Subcutaneous abdominal adipose tissue (tissue), 5 donors: ENCODE measurements around the gene INSYN2B.

ENCODE experiments used
- H3K27ac ChIP-seq: one replicate; pipeline ENCODE4 v1.7.0; 2013; ENCODE audit warnings: low read depth, mild to moderate bottlenecking, inconsistent platforms, low read length, moderate library complexity
- H3K27me3 ChIP-seq, 5 donors: one replicate each; pipeline ENCODE4 v1.7.0; 2013; ENCODE audit warnings: low read length in 5 of 5, inconsistent platforms in 1 of 5; ENCODE audit not compliant: control insufficient read depth in 5 of 5, insufficient read depth in 4 of 5
- H3K36me3 ChIP-seq, 5 donors: one replicate each; pipeline ENCODE4 v1.7.0; 2013; ENCODE audit warnings: low read length in 5 of 5; ENCODE audit not compliant: control insufficient read depth in 5 of 5, insufficient read depth in 5 of 5
- H3K4me1 ChIP-seq, 5 donors: one replicate each; pipeline ENCODE4 v1.7.0; 2013; ENCODE audit warnings: low read length in 5 of 5, mild to moderate bottlenecking in 3 of 5, moderate library complexity in 1 of 5; ENCODE audit not compliant: control insufficient read depth in 5 of 5, insufficient read depth in 5 of 5
- H3K4me3 ChIP-seq, 5 donors: one replicate each; pipeline ENCODE4 v1.7.0; 2013; ENCODE audit warnings: low read length in 5 of 5, low read depth in 1 of 5
- H3K9ac ChIP-seq, 5 donors: one replicate each; pipeline ENCODE4 v1.7.0; 2013; ENCODE audit warnings: low read length in 5 of 5, mild to moderate bottlenecking in 4 of 5, moderate library complexity in 3 of 5
- H3K9me3 ChIP-seq, 5 donors: one replicate each; pipeline ENCODE4 v1.7.0; 2013; ENCODE audit warnings: low read length in 5 of 5; ENCODE audit not compliant: control insufficient read depth in 5 of 5
- donor health status: healthy.
- donor health status: healthy.
- donor health status: healthy.
- donor health status: healthy.
- donor health status: healthy.

Gene INSYN2B

GRCh38 chr5:170000155-170000554 is 19.9 kb upstream of the INSYN2B start:
- H3K4me1 ChIP-seq = no peaks in the 10 kb centered on the region
- no peaks in the 10 kb centered on the region for H3K9me3 ChIP-seq
- peaks cover 0 to 20% (median 0%) of the 10 kb centered on the region in 5 donors for H3K36me3 ChIP-seq
- H3K4me3 ChIP-seq = no peak overlapping the region
- H3K9ac ChIP-seq = no peak overlapping the region
- H3K27ac ChIP-seq = no peak overlapping the region
- H3K27me3 ChIP-seq = no peaks in the 10 kb centered on the region

GRCh38 chr5:169999621-170000020 is 19.3 kb upstream of the INSYN2B start:
- Histone ChIP-seq H3K36me3 (peaks cover 0 to 20% (median 0%) of the 10 kb centered on the region in 5 donors), H3K9ac (no peak overlapping the region), H3K4me3 (no peak overlapping the region), H3K27ac (no peak overlapping the region), H3K9me3 (no peaks in the 10 kb centered on the region), H3K27me3 (no peaks in the 10 kb centered on the region), H3K4me1 (no peaks in the 10 kb centered on the region)

GRCh38 chr5:169997798-169998197 is 17.5 kb upstream of the INSYN2B start:
- Histone ChIP-seq H3K9ac (no peak overlapping the region), H3K27me3 (no peaks in the 10 kb centered on the region), H3K36me3 (peaks cover 0 to 16% (median 0%) of the 10 kb centered on the region in 5 donors), H3K4me3 (no peak overlapping the region), H3K4me1 (no peaks in the 10 kb centered on the region), H3K27ac (no peak overlapping the region), H3K9me3 (no peaks in the 10 kb centered on the region)

- Histone ChIP-seq H3K9me3 (no peaks in the 10 kb centered on the region), H3K27ac (no peak overlapping the region), H3K27me3 (peaks cover 0 to 7% (median 0%) of the 10 kb centered on the region in 5 donors), H3K9ac (no peak overlapping the region), H3K36me3 (peaks cover 0 to 13% (median 0%) of the 10 kb centered on the region in 5 donors), H3K4me3 (no peak overlapping the region), H3K4me1 (no peaks in the 10 kb centered on the region)
Measured at GRCh38 chr5:169993485-169993790, 13.1 kb upstream of the INSYN2B start.

- Histone ChIP-seq H3K4me1 (no peaks in the 10 kb centered on the region), H3K9me3 (no peaks in the 10 kb centered on the region), H3K36me3 (peaks cover 0 to 12% (median 0%) of the 10 kb centered on the region in 5 donors), H3K4me3 (no peak overlapping the region), H3K27me3 (peaks cover 0 to 7% (median 0%) of the 10 kb centered on the region in 5 donors), H3K27ac (no peak overlapping the region), H3K9ac (no peak overlapping the region)
Measured at GRCh38 chr5:169992789-169993484, 12.6 kb upstream of the INSYN2B start.

GRCh38 chr5:169991115-169991869 is 11.0 kb upstream of the INSYN2B start:
- no peaks in the 10 kb centered on the region for H3K9me3 ChIP-seq
- no peaks in the 10 kb centered on the region for H3K4me1 ChIP-seq
- H3K4me3 ChIP-seq = no peak overlapping the region
- peaks cover 0 to 12% (median 0%) of the 10 kb centered on the region in 5 donors for H3K36me3 ChIP-seq
- H3K27ac ChIP-seq = no peak overlapping the region
- peaks cover 0 to 7% (median 0%) of the 10 kb centered on the region in 5 donors for H3K27me3 ChIP-seq
- no peak overlapping the region for H3K9ac ChIP-seq

- no peak overlapping the region for H3K4me3 ChIP-seq
- H3K27me3 ChIP-seq = peaks cover 0 to 7% (median 0%) of the 10 kb centered on the region in 5 donors
Measured at GRCh38 chr5:169989365-169989764, 9.1 kb upstream of the INSYN2B start.

GRCh38 chr5:169988947-169989346 is 8.7 kb upstream of the INSYN2B start:
- Histone ChIP-seq H3K4me1 (no peaks in the 10 kb centered on the region), H3K4me3 (no peak overlapping the region), H3K36me3 (peaks cover 0 to 8% (median 0%) of the 10 kb centered on the region in 5 donors), H3K27me3 (peaks cover 0 to 7% (median 0%) of the 10 kb centered on the region in 5 donors), H3K9me3 (no peaks in the 10 kb centered on the region), H3K9ac (no peak overlapping the region), H3K27ac (no peak overlapping the region)

More at GRCh38 chr5:169989365-169989764, 9.1 kb upstream of the INSYN2B start:
- Histone ChIP-seq H3K4me1 (no peaks in the 10 kb centered on the region), H3K27ac (no peak overlapping the region), H3K9ac (no peak overlapping the region), H3K9me3 (no peaks in the 10 kb centered on the region), H3K36me3 (peaks cover 0 to 8% (median 0%) of the 10 kb centered on the region in 5 donors)

- no peaks in the 10 kb centered on the region for H3K9me3 ChIP-seq
- H3K27me3 ChIP-seq = peaks cover 0 to 7% (median 0%) of the 10 kb centered on the region in 5 donors
- no peaks in the 10 kb centered on the region for H3K4me1 ChIP-seq
- H3K9ac ChIP-seq = no peak overlapping the region
- no peak overlapping the region for H3K27ac ChIP-seq
- H3K4me3 ChIP-seq = no peak overlapping the region
- H3K36me3 ChIP-seq = peaks cover 0 to 14% (median 0%) of the 10 kb centered on the region in 5 donors
Measured at GRCh38 chr5:169988206-169988605, 7.9 kb upstream of the INSYN2B start.

- H3K9ac ChIP-seq = peak overlapping the region in 1 of 5 donors; percentile 68
- H3K36me3 ChIP-seq = peaks cover 0 to 9% (median 0%) of the 10 kb centered on the region in 5 donors
Measured at GRCh38 chr5:169979871-169980270, 424 bp downstream of the INSYN2B start.

More at GRCh38 chr5:169979871-169980270, 424 bp downstream of the INSYN2B start:
- Histone ChIP-seq H3K27me3 (peaks cover 0 to 9% (median 0%) of the 10 kb centered on the region in 5 donors), H3K4me1 (peaks cover 0 to 23% (median 6%) of the 10 kb centered on the region in 5 donors), H3K27ac (no peak overlapping the region), H3K9me3 (no peaks in the 10 kb centered on the region), H3K4me3 (peak overlapping the region in 4 of 5 donors; percentile 38 to 63 (median 46))
